Activated CD4-positive, alpha-beta T cell treated with anti-CD3 and anti-CD28 coated beads, Interleukin-2, amount 10 ng/mL, durations not matched to agents 7 days and 5 days (primary cell): ENCODE measurements around the gene MYH9. TPM values are rescaled to one million over a fixed set of nuclear protein-coding genes. Genes with fewer than 3 reads are reported as not detected.
A peak's percentile ranks its signal among the peaks of the same experiment; 100 is the strongest.
"Not testable (repeated sequence)": the region's sequence is repeated elsewhere in the genome, so short reads cannot be mapped to it uniquely, and the experiment has no call there.

ENCODE experiments used
- CTCF ChIA-PET: fragments of 350-600 bp; sonication (Branson Sonifier 250); formaldehyde crosslinking; loops from one replicate; lab custom pipeline; 2021; ENCODE audit warnings: antibody characterized with exemption; lab: Charles Lee
- POLR2A ChIA-PET: fragments of 350-600 bp; sonication (Branson Sonifier 250); formaldehyde crosslinking; loops from one replicate; lab custom pipeline; 2021; ENCODE audit warnings: antibody characterized with exemption; lab: Charles Lee
- DNase-seq: peaks from one replicate; pipeline ENCODE4 v3.0.0-alpha.2; 2020
- H3K27ac Mint-ChIP-seq: one replicate; pipeline ENCODE4 v1.8.0; 2021; ENCODE audit warnings: mild to moderate bottlenecking, moderate library complexity, mixed read lengths
- H3K27me3 Mint-ChIP-seq: one replicate; pipeline ENCODE4 v1.8.0; 2021; ENCODE audit warnings: mixed read lengths
- H3K36me3 Mint-ChIP-seq: one replicate; pipeline ENCODE4 v1.8.0; 2021; ENCODE audit warnings: low read depth, mixed read lengths
- H3K4me1 Mint-ChIP-seq: one replicate; pipeline ENCODE4 v1.8.0; 2021; ENCODE audit warnings: mixed read lengths
- H3K4me3 Mint-ChIP-seq: one replicate; pipeline ENCODE4 v1.8.0; 2021; ENCODE audit warnings: mild to moderate bottlenecking, moderate library complexity, mixed read lengths
- H3K9me3 Mint-ChIP-seq: one replicate; pipeline ENCODE4 v1.8.0; 2021; ENCODE audit warnings: mixed read lengths
- total RNA-seq, 2 experiments: library from RNA; stranded (reverse); gene quantifications; one replicate each; pipeline ENCODE4 v1.2.3, GENCODE V29; 2021

The MYH9 gene
- 1,000 to 10,000 TPM in 1 of 2 experiments, 100 to 1,000 TPM in 1; 881 to 1,009 TPM for total RNA-seq

DNA sequence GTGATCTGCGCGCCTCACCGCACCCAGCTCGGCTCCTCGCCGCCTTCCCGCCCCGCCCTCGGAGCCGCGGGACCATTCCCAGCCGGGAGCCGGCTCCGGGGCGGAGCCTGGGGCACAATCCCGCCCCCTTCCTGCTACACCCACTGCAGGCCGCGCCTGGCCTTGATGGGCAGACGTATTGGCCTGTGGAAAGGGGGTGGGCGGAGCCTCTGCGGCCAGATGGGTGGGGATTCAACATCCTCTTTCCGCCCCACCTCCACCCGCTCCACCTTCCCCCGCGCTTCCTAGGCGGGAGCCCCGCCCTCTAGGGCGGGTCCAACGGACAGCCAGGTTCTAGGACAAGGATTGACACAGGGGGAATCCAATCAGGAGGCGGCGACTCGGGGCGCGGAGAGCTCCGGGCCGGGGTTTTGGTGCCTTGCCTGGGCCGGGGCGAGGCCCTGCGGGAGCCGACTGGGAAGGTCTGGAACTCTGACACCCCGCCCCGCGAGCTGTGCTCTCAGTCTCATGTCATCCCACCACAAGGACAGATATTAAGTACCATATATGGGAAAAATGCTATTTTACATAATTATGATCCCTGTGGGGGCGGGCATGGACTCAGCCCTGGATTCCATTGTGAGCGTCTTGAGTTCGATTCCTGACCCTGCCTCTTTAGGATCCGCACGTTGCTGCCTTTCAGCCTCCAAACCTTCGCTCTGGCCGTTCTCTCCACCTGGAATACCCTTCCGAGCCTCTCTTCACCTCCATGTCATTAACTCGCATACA is at the start of gene MYH9:
Gene MYH9, minus strand, starts transcription at position 9 of the 768 bp plus-strand sequence. CDS start 38,731 bp downstream, outside the sequence.
- peak within 1 kb of the TSS; percentile 96 for H3K27ac Mint-ChIP-seq
- H3K9me3 Mint-ChIP-seq = no peaks in the 10 kb centered on the region
- H3K27me3 Mint-ChIP-seq = no peaks in the 10 kb centered on the region
- ChIA-PET CTCF (interaction anchor here (0.8 to 2.2 kb wide), 11 partner anchors 9 to 82 kb away, joined by 3 to 10 read pairs (median 4); no protein-coding TSS in a partner anchor), POLR2A (interaction anchor here (0.5 to 2.0 kb wide), 5 partner anchors 9 to 854 kb away, joined by 3 to 8 read pairs (median 4); partner anchors contain the start of gene FOXRED2)
- H3K36me3 Mint-ChIP-seq = peaks cover 34% of the 10 kb centered on the region
- DNase-seq = peak; percentile 100
- peaks cover 40% of the 10 kb centered on the region for H3K4me1 Mint-ChIP-seq
- peak within 1 kb of the TSS; percentile 84 for H3K4me3 Mint-ChIP-seq

DNA sequence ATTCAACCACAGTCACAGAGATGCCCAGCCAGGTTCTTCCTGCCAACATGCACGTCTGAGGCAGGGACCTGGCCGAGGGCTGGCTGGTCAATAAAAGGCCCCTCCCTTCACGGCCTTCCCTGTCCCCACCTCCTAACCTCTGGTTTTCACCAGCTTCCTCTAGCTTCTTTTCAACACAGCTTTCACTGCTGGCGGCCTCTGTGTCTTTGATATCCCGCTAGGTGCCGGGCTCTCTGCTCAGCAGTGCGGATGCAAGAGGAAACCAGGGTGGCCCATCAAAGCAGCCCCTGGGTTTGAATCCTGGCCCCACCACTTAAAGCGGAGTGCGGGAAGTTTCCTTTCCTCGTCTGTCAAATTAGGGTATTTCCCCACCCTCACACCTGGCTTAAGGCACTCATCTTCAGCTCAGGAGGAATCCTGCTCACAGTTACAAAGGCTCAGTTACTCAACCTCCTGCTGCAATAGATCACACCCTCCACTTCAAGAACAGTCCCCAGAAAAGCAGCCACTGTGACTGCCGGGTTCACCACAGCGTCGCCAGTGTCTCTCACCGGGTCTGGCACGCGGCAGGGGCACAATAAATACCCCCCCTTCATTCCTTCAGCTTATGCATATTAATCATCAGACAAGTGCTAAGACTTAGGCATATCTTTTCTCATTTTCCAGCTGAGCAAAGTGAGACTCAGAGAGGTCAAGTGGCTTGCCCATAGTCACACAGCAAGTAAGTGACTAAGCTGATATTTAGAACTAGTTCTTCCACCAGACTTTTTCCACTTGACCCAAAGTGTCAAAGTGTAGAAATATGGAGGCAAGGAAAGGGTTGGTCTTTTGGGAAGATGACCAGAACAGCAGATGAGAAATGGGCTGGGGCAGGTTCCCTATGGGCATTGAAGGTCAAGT is 48.0 kb upstream of the MYH9 start:
- POLR2A ChIA-PET = interaction anchor here (0.6 kb wide), 1 partner anchor 31 kb away, joined by 4 read pairs; no protein-coding TSS in a partner anchor
- H3K36me3 Mint-ChIP-seq = no peaks in the 10 kb centered on the region
- H3K4me3 Mint-ChIP-seq = peak overlapping the region; percentile 59
- H3K4me1 Mint-ChIP-seq = peaks cover 39% of the 10 kb centered on the region
- no peaks in the 10 kb centered on the region for H3K27me3 Mint-ChIP-seq
- H3K27ac Mint-ChIP-seq = peak overlapping the region; percentile 90
- peak; percentile 81 for DNase-seq
- no peaks in the 10 kb centered on the region for H3K9me3 Mint-ChIP-seq
- CTCF ChIA-PET = interaction anchor here (0.7 to 1.9 kb wide), 9 partner anchors 10 to 48 kb away, joined by 3 to 5 read pairs (median 3); partner anchors contain the start of gene MYH9

DNA sequence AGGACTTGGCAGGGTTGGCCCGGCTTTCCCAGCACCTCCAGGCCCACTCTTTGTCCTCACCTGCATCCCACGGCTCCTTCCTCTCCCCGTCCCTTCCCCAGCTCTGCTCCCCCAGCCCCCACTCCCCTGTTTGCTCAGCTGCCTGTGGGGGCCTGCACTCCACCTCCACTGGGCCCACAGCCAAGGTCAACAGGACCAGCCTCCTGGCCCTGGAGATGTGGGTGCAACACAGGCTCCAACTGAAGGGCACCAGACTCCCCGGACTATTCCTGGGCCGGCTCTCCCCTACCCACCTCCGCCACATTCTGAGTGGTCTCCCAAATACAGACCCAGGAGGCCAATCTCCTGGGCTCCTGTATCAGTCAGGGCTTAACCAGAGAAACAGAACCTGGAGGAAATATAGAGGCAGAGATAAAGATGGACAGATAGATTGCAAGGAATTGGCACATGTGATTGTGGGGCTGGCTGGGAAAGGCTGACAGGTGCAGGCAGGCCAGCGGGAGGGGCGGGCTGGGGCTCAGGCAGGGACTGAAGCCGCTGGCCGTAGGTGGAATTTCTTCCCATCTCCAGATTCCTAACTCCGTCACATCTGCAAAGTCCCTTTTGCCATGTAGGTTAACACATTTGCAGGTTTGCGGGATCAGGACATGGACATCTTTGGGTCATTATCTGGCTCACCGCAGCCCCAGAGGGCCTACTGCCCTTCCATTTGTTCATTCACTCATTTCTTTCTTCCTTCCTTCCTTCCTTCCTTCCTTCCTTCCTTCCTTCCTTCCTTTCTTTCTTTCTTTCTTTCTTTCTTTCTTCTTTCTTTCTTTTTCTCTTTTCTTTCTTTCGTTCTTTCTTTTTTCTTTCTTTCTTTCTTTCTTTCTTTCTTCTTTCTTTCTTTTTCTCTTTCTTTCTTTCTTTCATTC is 45.8 kb upstream of the MYH9 start:
- no peak for DNase-seq
- H3K4me1 Mint-ChIP-seq = peaks cover 27% of the 10 kb centered on the region
- no peaks in the 10 kb centered on the region for H3K9me3 Mint-ChIP-seq
- no peak overlapping the region for H3K27ac Mint-ChIP-seq
- CTCF ChIA-PET = interaction anchor here (2.0 kb wide), 1 partner anchor 13 kb away, joined by 7 read pairs; no protein-coding TSS in a partner anchor
- no peaks in the 10 kb centered on the region for H3K27me3 Mint-ChIP-seq
- no peaks in the 10 kb centered on the region for H3K36me3 Mint-ChIP-seq
- POLR2A ChIA-PET = no interaction called here
- H3K4me3 Mint-ChIP-seq = no peak overlapping the region

DNA sequence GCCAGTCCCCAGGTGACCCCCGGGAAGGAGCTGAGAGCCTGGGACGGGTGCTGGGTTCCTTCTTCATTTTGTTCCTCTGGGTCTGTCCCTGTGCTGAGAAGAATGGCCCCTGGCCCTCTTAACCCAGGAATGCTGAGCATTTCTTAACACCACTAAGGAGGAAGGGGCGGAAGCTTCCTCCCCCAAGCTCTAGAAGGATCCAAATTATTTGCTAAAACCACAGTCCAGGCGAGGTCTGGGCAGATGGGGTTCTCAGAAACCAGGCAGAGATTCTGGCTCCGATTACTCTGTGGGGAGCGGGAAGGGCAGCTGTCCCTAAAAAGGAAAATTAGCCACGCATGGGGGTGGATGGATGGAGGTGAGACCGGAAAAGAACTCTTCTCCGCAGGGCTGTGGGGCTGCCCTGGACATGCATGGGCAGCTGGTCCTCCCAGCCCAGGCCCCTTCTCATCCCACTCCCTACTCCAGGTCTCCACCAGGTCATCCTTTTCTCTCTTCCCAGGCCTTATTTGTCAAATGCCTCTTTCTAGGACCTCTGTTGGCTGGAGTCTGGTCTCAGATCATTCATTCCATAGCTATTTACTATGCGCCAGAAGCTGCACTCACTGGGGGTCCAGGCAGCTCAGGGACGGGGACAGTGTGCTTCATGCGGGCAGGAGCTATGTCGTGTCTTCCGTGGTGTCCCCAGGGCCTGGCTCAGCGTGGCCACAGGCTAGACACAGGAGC is 45.0 kb upstream of the MYH9 start:
- Mint-ChIP-seq H3K9me3 (no peaks in the 10 kb centered on the region), H3K4me3 (no peak overlapping the region), H3K27me3 (no peaks in the 10 kb centered on the region), H3K27ac (no peak overlapping the region), H3K4me1 (peaks cover 27% of the 10 kb centered on the region), H3K36me3 (no peaks in the 10 kb centered on the region)
- DNase-seq = no peak
- CTCF ChIA-PET = interaction anchor here (0.7 to 2.0 kb wide), 4 partner anchors 8 to 19 kb away, joined by 3 to 7 read pairs (median 4); no protein-coding TSS in a partner anchor
- POLR2A ChIA-PET = interaction anchor here (0.5 kb wide), 1 partner anchor 98 kb away, joined by 3 read pairs; no protein-coding TSS in a partner anchor

DNA sequence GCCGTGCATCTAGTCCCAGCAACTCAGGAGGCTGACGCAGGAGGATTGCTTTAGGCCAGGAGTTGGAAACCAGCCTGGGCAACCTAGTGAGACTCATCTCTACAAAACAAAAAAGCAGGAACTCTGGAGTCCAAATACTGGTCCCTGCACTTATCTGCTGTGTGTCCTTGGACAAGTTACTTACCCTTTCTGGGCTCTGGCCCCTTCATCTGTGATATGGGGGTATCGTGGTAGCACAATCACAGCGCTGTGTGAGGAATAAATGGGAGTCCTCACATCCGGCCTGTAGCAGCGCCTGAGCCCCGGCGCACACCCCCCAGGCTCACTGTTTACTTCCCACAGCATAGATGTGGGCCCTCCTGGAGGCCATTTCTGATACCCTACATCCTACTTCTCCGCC is 44.2 kb upstream of the MYH9 start:
- H3K27ac Mint-ChIP-seq = no peak overlapping the region
- no peak for DNase-seq
- no peaks in the 10 kb centered on the region for H3K9me3 Mint-ChIP-seq
- no peaks in the 10 kb centered on the region for H3K27me3 Mint-ChIP-seq
- H3K4me3 Mint-ChIP-seq = no peak overlapping the region
- H3K4me1 Mint-ChIP-seq = peaks cover 31% of the 10 kb centered on the region
- ChIA-PET POLR2A (no interaction called here), CTCF (interaction anchor here (1.2 to 2.0 kb wide), 3 partner anchors 9 to 14 kb away, joined by 3 to 7 read pairs (median 4); no protein-coding TSS in a partner anchor)
- H3K36me3 Mint-ChIP-seq = no peaks in the 10 kb centered on the region

DNA sequence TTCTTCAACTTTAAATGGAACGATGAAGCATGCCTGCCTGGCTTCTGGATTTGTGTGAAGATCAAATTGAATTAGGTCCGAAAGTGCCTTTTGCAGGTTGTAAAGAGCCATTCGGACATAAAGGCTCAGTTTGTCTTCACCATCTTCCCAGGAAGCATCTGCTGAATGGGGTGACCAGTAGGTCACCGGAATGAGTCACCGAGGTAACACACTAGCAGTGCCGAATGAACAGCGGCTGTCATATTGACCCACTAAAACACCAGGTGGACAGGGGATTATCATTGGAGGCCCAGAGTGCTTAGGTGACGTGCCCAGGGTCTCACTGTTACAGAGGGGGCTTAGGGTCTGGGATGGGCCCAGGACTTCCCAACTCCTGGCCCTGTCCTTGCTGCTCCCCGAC is 43.1 kb upstream of the MYH9 start:
- POLR2A ChIA-PET = no interaction called here
- no peak overlapping the region for H3K4me3 Mint-ChIP-seq
- CTCF ChIA-PET = interaction anchor here (1.1 kb wide), 1 partner anchor 26 kb away, joined by 3 read pairs; no protein-coding TSS in a partner anchor

DNA sequence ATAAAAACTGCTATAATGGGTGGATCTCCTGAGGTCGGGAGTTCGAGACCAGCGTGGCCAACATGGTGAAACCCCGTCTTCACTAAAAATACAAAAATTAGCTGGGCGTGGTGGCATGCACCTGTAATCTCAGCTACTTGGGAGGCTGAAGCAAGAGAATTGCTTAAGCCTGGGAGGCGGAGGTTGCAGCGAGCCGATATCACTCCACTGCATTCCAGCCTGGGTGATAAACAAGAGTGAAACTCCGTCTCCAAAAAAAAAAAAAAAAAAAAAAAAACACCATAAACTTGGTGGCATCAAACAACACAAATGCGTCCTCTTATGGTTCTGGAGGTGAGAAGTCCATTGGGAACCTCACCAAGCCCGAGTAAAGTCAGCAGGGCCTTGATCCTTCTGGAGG is 40.2 kb upstream of the MYH9 start:
- peaks cover 37% of the 10 kb centered on the region for H3K4me1 Mint-ChIP-seq
- H3K27ac Mint-ChIP-seq, POLR2A ChIA-PET, H3K4me3 Mint-ChIP-seq, H3K27me3 Mint-ChIP-seq, CTCF ChIA-PET, H3K36me3 Mint-ChIP-seq, DNase-seq, H3K9me3 Mint-ChIP-seq: not testable (repeated sequence)

More for the DNA sequence above, 43.1 kb upstream of the MYH9 start:
- Mint-ChIP-seq H3K27ac (no peak overlapping the region), H3K4me1 (peaks cover 31% of the 10 kb centered on the region), H3K27me3 (no peaks in the 10 kb centered on the region), H3K36me3 (no peaks in the 10 kb centered on the region), H3K9me3 (no peaks in the 10 kb centered on the region)
- no peak for DNase-seq

DNA sequence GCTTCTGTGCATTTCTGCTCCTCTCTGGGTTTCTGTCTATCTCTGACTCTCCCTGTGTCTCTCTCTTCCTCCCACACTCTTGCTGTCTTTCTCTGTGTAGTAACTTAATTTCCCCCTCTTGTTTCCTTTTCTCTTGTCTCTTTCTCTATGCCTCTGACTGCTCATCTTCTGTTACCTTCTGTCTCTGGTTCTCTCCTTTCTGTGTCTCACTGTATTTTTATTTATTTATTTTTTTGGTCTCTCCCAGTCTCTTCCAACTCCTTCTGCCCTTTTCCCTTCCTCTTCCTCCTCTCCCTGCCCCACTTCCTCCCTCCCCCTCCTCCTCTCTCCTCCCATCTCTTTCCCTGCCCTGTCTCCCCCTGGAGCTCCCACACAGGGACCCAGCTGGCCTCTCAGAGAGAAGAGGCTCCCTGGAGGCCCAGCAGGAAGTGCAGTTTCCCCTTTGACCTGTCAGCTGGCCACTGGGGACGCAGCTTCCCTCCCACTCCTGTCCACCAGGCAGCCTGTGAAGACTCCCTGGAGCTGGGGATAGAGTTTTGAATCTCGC is 38.3 kb upstream of the MYH9 start:
- Mint-ChIP-seq H3K4me1 (peaks cover 37% of the 10 kb centered on the region), H3K4me3 (no peak overlapping the region), H3K36me3 (no peaks in the 10 kb centered on the region), H3K9me3 (no peaks in the 10 kb centered on the region), H3K27ac (peak overlapping the region; percentile 66), H3K27me3 (no peaks in the 10 kb centered on the region)
- DNase-seq = no peak
- POLR2A ChIA-PET = no interaction called here
- CTCF ChIA-PET = interaction anchor here (0.7 to 0.8 kb wide), 2 partner anchors 9 to 16 kb away, joined by 3 read pairs; no protein-coding TSS in a partner anchor

DNA sequence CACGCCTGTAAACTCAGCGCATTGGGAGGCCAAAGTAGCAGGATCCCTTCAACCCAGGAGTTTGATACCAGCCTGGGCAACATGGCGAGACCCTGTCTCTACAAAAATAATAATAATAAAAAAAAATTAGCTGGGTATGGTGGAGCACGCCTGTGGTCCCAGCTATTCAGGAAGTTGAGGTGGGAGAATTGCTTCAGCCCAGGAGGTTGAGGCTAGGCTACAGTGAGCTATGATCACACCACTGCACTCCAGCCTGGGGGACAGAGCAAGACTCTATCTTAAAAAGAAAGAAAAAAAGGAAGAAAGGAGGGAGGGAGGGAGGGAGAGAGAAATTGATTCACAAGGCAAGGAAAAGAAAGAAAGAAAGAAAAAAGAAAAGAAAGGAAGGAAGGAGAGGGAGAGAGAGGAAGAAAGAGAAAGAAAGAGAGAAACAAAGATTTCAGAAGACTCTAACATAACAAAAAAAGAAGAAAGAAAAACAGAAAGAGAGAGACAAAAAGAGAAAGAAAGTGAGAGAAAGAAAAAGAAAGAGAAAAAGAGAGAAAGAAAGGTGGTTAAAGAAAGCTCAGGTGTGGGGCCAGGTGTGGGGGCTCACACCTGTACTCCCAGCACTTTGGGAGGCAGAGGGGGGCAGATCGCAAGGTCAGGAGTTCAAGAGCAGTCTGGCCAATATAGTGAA is 37.3 kb upstream of the MYH9 start:
- Mint-ChIP-seq H3K9me3 (no peaks in the 10 kb centered on the region), H3K4me1 (peaks cover 43% of the 10 kb centered on the region), H3K27ac (peak overlapping the region; percentile 90), H3K4me3 (no peak overlapping the region), H3K36me3 (no peaks in the 10 kb centered on the region), H3K27me3 (no peaks in the 10 kb centered on the region)
- no peak for DNase-seq
- POLR2A ChIA-PET = no interaction called here
- CTCF ChIA-PET = interaction anchor here (0.6 to 1.6 kb wide), 5 partner anchors 10 to 1023 kb away, joined by 3 to 4 read pairs (median 3); no protein-coding TSS in a partner anchor

DNA sequence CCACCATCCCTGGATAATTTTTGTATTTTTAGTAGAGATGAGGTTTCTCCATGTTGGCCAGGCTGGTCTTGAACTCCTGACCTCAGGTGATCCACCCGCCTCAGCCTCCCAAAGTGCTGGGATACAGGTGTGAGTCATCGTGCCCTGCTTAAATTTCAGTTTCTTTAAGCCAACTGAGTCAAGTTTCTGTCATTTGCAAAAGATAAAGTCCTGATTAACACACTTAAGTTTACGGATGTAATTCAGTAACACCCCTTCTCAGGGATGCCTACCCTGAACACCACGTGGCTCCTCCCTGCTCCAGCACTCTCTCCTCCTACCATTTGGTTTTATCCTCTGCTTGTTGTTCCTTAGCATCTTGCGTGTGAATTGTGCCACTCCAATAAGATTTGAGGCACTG is 36.7 kb upstream of the MYH9 start:
- Mint-ChIP-seq H3K4me1 (peaks cover 49% of the 10 kb centered on the region), H3K27ac (peak overlapping the region; percentile 62)
- DNase-seq, H3K9me3 Mint-ChIP-seq, POLR2A ChIA-PET, H3K27me3 Mint-ChIP-seq, H3K36me3 Mint-ChIP-seq, H3K4me3 Mint-ChIP-seq: not testable (repeated sequence)
- CTCF ChIA-PET = interaction anchor here (0.7 to 1.6 kb wide), 6 partner anchors 9 to 1022 kb away, joined by 3 to 5 read pairs (median 4); no protein-coding TSS in a partner anchor
